HG03025 (cell line): ENCODE results near the gene OR3A3.
"Not testable (repeated sequence)": the region's sequence is repeated elsewhere in the genome, so short reads cannot be mapped to it uniquely, and the experiment has no call there.

Experiments
- ATAC-seq: cut with Tn5 transposase; IDR thresholded peaks from one replicate; pipeline ENCODE4 v1.9.1; 2021; ENCODE audit warnings: mild to moderate bottlenecking, moderate library complexity; ENCODE audit not compliant: unreplicated experiment, low FRiP score

The OR3A3 gene

GRCh38 chr17:3411070-3411469 is at the start of gene OR3A3:
OR3A3 (plus strand) TSS chr17:3411370.
- no peak for ATAC-seq

- ATAC-seq, result not testable (repeated sequence)
Observed at GRCh38 chr17:3371167-3371566, 40.0 kb upstream of the OR3A3 start.

GRCh38 chr17:3378321-3378720 is 32.8 kb upstream of the OR3A3 start:
- ATAC-seq, result no peak

GRCh38 chr17:3381957-3382356 is 29.2 kb upstream of the OR3A3 start:
- no peak for ATAC-seq

- no peak for ATAC-seq
Observed at GRCh38 chr17:3385869-3386816, 25.0 kb upstream of the OR3A3 start, which contains the start of gene OR3A2. OR3A2 (minus strand) TSS chr17:3386308.

GRCh38 chr17:3389791-3390190 is 21.4 kb upstream of the OR3A3 start:
- no peak for ATAC-seq

- not testable (repeated sequence) for ATAC-seq
Observed at GRCh38 chr17:3397801-3398200, 13.4 kb upstream of the OR3A3 start.

- no peak for ATAC-seq
Observed at GRCh38 chr17:3398310-3398709, 12.9 kb upstream of the OR3A3 start, which contains the start of gene OR1E1. OR1E1 (minus strand) TSS chr17:3398410; CDS start chr17:3398410, 0 bp downstream.

GRCh38 chr17:3400055-3400454 is 11.1 kb upstream of the OR3A3 start:
- no peak for ATAC-seq

- ATAC-seq, result no peak
Observed at GRCh38 chr17:3401786-3402185, 9.4 kb upstream of the OR3A3 start.

- not testable (repeated sequence) for ATAC-seq
Observed at GRCh38 chr17:3403856-3404255, 7.3 kb upstream of the OR3A3 start.

- ATAC-seq, result not testable (repeated sequence)
Observed at GRCh38 chr17:3412216-3412615, 1.0 kb downstream of the OR3A3 start.

GRCh38 chr17:3415610-3416009 is 4.4 kb downstream of the OR3A3 start:
- ATAC-seq, result no peak

- no peak for ATAC-seq
Observed at GRCh38 chr17:3418222-3418621, 7.1 kb downstream of the OR3A3 start.

GRCh38 chr17:3433215-3433614 is 22.0 kb downstream of the OR3A3 start:
- not testable (repeated sequence) for ATAC-seq

- ATAC-seq, result no peak
Observed at GRCh38 chr17:3433741-3434140, 22.6 kb downstream of the OR3A3 start, which contains the start of gene OR1E2. OR1E2 (minus strand) TSS chr17:3433841; CDS start chr17:3433841, 0 bp downstream.

GRCh38 chr17:3438368-3438767 is 27.2 kb downstream of the OR3A3 start:
- no peak for ATAC-seq

- no peak for ATAC-seq
Observed at GRCh38 chr17:3440451-3440850, 29.3 kb downstream of the OR3A3 start.

GRCh38 chr17:3447625-3448024 is 36.5 kb downstream of the OR3A3 start:
- no peak for ATAC-seq

GRCh38 chr17:3448059-3448665 is 37.0 kb downstream of the OR3A3 start:
- ATAC-seq, result no peak

- not testable (repeated sequence) for ATAC-seq
Observed at GRCh38 chr17:3466355-3466754, 55.2 kb downstream of the OR3A3 start.
